8988T (cell line): ENCODE results near the gene OSGEPL1.
"Not testable (repeated sequence)": the region's sequence is repeated elsewhere in the genome, so short reads cannot be mapped to it uniquely, and the experiment has no call there.

Experiments
- DNase-seq: peaks from one replicate; pipeline ENCODE4 v3.0.0; 2011

OSGEPL1 gene

GRCh38 chr2:189762551-189763298 is at the start of gene OSGEPL1:
Gene OSGEPL1, minus strand, starts transcription at chr2:189762792. Its CDS starts 1,152 bp downstream, at chr2:189761640.
- DNase-seq, result peak; percentile 40

- no peak for DNase-seq
Measured at GRCh38 chr2:189803431-189803830, 40.8 kb upstream of the OSGEPL1 start.

DNA sequence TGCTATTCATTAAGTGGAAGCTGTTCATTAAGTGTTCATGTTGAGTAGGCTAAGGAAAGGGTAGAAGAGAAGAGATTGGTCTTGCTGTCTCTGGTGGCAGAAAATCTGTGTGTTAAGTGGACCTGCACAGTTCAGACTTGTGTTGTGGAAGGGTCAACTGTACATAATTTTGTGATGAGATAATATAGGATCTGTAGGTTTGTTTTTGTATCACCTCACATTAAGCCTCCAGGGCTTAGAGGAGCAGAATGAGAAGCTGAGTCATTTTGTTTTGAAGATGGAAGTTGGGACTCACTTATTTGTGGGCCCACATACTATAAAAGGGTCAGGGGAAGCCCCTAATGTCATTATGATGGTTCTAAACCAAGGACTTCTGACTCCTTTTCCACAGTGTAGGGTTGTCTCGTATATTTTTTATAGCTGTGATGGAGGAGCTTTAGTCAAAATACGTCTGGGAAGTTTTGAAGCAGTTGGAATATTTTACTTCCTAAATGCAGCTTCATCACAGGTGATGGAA is 39.9 kb upstream of the OSGEPL1 start:
- no peak for DNase-seq

- DNase-seq, result no peak
Measured at GRCh38 chr2:189799531-189799930, 36.9 kb upstream of the OSGEPL1 start.

DNA sequence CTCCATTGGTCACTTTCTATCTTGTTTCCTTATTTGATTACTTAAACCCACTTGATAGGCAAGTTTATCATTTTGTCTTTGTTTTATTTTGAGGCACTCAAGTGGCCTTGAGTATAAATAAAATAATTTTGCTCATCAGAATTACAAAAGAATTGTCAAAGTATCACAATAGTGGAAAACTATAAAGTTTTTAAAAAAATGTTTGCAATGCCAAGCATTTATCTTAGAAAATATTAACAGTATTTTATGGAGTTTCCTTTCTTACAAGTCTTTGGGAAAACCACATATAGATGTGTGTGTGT is 36.4 kb upstream of the OSGEPL1 start:
- DNase-seq, result no peak

DNA sequence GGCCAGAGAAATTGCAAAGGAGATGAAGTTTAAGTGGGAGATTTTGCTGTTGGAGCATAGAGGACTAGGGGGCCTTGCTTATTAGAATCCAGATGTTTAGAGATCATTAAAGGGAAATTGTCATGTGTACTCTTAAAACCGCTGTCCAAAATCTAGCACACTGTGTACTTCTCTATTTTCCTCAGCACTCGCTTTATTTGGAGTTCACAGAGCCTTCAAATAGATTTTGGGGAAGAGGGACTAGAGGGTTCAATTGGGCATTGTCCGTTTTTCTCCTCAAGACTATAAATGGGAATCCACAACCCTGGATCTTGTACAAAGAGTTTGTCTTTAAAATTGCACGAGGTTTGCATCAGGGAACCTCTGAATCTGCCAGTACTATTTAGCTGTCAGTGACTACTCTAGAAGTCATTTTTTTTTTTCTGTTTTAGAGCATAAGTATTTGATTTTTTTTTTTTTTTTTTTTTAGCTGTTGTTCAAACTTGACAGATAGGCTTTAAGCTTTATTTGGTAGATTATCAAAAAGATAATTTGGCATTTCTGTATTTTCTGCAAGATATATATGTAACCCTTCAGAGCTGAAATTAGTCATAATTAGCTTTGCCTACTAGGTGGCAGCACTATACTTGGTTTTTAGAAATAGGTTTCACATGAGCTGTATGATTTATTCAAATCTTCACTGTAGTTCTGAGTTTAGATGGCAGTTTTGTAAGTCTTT is 35.9 kb upstream of the OSGEPL1 start:
- no peak for DNase-seq

DNA sequence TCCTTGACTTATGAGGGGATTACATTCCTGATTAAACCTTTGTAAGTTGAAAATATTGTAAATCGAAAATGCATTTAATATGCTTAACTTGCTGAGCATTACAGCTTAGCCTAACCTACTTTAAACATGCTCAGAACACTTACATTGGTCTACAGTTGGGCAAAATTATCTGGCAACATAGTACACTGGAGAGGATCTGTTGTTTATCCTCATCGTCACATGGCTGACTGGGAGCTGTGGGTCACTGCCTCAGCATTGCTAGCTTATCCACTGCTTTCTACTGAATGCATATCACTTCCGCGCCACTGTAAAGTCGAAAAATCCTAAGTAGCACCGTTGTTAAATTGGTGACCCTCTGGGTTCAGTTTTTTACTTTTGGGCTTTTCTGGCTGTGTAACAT is 35.3 kb upstream of the OSGEPL1 start:
- DNase-seq, result no peak

- no peak for DNase-seq
Measured at GRCh38 chr2:189794310-189794709, 31.7 kb upstream of the OSGEPL1 start.

GRCh38 chr2:189791338-189792042 is 28.9 kb upstream of the OSGEPL1 start:
- DNase-seq, result no peak

DNA sequence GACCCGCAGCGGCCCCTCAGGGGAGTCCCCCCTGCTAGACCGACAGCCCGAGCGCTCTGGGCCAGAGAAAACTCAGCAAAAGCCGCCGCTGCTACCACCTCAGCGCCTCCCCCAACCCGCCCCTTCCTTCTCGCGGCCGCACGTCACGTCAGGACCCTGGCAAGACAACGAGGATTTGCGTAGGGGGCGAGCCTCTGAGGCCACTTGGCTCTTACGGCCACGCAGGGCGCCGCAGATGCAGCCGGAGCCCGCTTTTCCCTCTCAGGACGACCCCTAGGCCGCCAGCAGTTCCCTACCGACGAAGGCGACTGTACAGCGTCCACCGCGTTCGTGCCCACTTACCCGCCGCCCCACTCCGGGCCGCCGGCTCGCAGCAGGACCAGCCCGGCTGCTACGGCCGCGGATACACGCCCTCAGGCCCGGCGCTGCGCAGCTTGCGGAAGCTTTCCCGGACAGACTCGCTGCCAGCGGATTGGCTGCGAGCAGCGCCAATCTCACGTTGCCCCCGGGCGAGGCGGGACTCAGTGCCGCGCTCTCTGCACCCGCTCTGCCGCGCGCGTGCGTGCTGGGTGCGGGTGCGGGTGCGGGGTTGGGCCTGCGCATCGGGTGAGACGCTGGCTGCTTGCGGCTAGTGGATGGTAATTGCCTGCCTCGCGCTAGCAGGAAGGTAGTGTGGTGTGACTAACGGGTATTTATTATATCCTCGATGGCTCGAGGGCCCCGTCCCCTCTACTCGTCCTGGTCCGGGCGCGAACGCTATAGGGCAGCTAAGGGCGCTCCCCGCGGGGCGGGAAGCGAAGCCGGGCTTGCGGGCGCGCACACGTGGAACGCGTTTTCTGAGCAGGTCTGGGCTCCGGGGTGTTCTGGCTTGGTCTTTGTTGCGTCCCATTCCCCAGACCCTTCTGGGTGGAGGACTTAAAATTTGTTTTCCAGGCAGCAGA is 21.6 kb upstream of the OSGEPL1 start, which contains the start of the genes ORMDL1 and PMS1:
Gene ORMDL1 (minus strand): TSS at position 413 of the 941 bp plus-strand sequence. CDS start 1,744 bp downstream, outside the sequence.
Gene PMS1 (plus strand): TSS at position 524 of the 941 bp plus-strand sequence. CDS start 7,360 bp downstream, outside the sequence.
- peak; percentile 69 for DNase-seq

DNA sequence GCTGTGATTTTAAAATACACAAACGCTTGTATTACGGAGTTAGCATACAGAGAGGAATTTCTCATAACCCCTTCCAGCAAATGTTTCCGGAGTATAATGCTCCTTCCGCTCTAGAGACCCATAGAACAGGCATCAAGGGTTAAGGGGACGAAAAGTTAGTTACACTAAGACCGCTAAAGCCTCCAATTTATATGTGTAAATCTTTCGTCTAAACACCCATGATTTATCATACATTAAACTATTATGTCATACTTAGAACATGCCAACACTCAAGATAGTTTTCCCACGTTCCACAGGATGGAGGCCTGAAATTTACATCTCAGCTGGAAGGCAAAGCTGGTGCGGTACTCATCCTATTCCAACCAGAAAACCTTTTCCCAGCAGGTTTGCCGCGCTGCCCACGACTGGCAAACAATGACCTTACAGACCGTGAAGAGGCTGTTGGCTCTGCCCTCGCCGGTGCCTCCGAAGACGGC is 20.9 kb upstream of the OSGEPL1 start:
- DNase-seq, result no peak

- DNase-seq, result no peak
Measured at GRCh38 chr2:189782221-189782671, 19.7 kb upstream of the OSGEPL1 start.

DNA sequence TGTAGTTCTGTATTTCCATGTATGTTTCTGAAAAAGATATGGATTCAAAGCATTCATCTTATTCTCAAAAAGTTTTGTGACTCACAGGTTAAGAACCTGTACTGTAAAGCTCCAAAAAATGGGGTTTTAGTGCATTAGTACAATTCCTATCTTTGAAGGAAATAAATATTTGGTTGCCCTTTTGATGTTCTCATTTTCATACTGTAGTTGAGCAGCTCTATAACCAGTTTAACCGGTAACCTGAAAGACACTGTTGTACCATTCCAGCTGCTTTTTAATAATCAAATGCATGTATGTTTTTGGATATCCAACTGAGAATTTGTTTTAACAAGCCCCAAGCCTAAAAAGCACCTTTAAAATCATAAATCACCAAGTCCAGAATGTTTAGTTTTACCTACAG is 9.6 kb upstream of the OSGEPL1 start:
- no peak for DNase-seq

GRCh38 chr2:189770590-189771322 is 8.2 kb upstream of the OSGEPL1 start:
- no peak for DNase-seq

DNA sequence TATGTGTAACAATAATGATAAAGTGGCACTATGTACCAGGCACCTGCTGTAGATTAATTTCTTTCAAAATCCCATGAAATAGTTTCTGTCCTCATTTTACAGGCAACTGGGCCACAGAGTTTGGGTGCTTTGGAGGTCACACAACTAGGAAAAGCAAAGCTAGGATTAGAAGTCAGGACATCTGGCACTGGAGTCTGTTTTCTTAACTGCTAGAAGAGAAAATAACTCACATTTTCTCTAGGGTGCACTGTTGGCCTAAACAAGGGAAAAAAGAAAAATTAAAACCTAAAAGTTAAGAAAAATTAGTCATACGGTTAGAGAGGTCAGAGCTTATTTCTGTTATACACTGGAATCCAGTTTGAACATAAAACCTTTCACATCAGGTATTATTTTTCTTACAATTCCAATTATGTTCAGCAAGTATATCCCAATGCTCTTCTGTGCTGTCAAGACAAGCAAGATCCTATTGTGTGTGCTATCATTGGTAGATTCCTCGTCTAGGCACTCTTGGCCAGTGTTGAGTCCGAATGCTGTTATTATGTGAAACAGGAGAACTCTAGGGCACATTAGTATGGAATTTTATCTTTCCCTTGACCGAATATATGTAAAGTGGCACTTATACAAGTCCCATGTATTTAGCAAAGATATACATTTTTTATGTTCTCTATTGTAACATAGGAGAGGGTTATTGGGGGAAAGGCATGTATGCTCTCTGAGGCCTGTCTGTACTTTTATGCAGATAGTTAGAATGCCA is 1.5 kb upstream of the OSGEPL1 start:
- DNase-seq, result no peak

DNA sequence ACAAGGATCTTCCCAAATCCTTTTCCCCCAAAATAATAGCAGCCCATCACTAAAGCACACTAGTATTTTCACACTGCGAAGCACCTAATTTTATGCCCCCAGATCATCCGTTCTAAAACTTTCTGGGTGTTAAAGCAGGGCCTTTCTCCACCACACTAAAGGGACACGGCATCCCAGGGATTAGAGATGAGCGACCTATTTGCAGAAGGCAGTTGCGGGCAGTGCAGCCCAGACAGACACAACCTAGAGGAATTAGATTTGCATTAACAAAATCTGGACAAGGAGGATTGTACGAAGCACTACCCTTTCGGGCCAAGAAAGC is 402 bp downstream of the OSGEPL1 start:
- DNase-seq, result no peak

DNA sequence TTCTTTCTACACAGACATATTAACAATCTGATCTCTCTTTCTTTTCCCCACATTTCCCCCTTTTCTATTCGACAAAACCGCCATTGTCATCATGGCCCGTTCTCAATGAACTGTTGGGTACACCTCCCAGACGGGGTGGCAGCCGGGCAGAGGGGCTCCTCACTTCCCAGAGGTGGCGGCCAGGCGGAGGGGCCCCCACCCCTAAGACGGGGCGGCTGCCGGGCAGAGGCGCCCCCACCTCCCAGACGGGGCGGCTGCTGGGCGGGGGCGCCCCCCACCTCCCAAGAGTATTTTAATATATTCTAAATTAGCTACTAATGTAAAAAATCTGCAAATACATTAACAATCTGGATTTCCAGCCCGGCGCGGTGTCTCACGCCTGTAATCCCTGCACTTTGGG is 2.4 kb downstream of the OSGEPL1 start:
- DNase-seq, result not testable (repeated sequence)

DNA sequence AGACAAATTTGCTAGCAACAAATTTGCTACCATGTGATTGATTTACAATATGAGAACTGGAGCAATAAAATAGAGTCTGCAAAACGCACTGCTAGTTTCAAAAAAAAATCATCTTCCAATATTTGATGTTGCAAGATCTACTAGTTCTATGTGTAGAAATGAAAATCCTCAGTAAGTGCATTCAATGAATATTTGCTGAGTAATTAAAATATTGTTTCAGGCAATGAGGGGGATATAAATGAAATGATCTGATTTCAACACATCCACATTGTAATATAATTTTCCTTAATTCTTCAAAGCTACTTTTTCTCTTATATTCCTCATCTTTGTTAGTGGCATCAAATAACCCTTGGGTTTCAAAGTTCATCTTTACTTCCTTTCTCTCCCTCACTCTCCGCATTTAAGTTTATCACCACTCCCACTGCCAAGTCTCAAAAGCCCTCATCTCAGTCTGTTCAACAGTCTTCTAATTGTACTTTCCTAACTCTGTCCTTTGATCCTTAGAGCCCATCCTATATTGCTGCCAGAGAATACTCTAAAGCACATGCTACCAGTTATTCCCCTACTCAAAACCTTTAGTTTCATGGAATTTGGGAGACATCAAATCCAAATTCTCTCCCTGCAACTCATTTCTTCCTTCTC is 6.2 kb downstream of the OSGEPL1 start:
- no peak for DNase-seq

DNA sequence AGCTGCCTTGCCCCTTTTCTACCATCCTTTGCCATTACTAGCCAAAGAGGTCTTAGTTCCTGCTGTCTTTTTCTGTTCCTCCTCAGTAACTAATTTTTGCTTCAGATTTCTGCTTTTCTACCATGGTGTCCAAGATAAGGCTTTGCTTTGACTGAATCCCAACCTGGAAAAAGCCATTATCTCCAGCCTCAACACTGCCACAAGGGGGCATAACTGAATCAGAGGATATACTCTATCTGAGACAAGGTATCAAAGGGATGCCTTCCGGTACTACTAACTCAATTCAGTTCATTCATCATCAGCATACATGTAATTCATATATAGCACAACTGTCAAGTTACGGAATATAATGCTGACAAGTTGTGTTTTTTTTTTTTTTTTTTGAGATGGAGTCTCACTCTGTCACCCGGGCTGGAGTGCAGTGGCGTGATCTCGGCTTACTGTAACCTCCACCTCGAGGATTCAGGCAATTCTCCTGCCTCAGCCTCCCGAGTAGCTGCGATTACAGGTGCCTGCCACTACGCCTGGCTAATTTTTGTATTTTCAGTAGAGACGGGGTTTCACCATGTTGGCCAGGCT is 11.4 kb downstream of the OSGEPL1 start:
- peak; percentile 18 for DNase-seq

- no peak for DNase-seq
Measured at GRCh38 chr2:189729430-189729829, 33.2 kb downstream of the OSGEPL1 start.
